SK-N-SH (cell line): ENCODE data around the gene GNAI1. TPM values are rescaled to one million over a fixed set of nuclear protein-coding genes. Genes with fewer than 3 reads are reported as not detected.

Experiments
- CTCF ChIA-PET: fragments of 300-600, 350-600 bp; formaldehyde crosslinking; extraction: SDS; loops from one replicate; lab custom pipeline; 2021; lab: Yijun Ruan, JAX
- POLR2A ChIA-PET: fragments of 350-600 bp; sonication (Branson Sonifier 250); formaldehyde crosslinking; extraction: SDS; loops from one replicate; lab custom pipeline; 2020; ENCODE audit warnings: antibody characterized with exemption, inconsistent platforms; lab: Yijun Ruan, JAX
- DNase-seq: peaks from one replicate; pipeline ENCODE4 v3.0.0; 2012
- H2AFZ ChIP-seq: fragments of 200-600 bp; sonication (generic); 2 replicates; pipeline ENCODE4 v1.8.1; 2016; ENCODE audit warnings: antibody characterized with exemption, mild to moderate bottlenecking, low read depth
- H3F3A ChIP-seq: fragments of 200-600 bp; sonication (generic); replicated peaks from 2 replicates; pipeline ENCODE3; 2016; ENCODE audit warnings: antibody characterized with exemption, mild to moderate bottlenecking; ENCODE audit not compliant: insufficient read depth
- H3K27ac ChIP-seq, 2 experiments: fragments of 200-500 bp in 1 of 2; fragments of 200-600 bp in 1 of 2; sonication (Bioruptor generic) in 1 of 2; sonication (generic), shearing (Covaris generic) in 1 of 2; 2 replicates each; pipeline versions ENCODE4 v1.5.1 to v1.6.1; 2014 to 2016; ENCODE audit warnings: low read depth in 2 of 2, inconsistent platforms in 1 of 2, low read length in 1 of 2, mild to moderate bottlenecking in 1 of 2, mixed read lengths in 1 of 2
- H3K27me3 ChIP-seq: fragments of 200-600 bp; sonication (generic), shearing (Covaris generic); 2 replicates; pipeline ENCODE4 v1.6.1; 2016; ENCODE audit warnings: mixed run types; ENCODE audit not compliant: insufficient read depth
- H3K36me3 ChIP-seq, 2 experiments: fragments of 200-500 bp in 1 of 2; fragments of 200-600 bp in 1 of 2; sonication (Bioruptor generic) in 1 of 2; sonication (generic) in 1 of 2; replicated peaks in 1 of 2; 2 replicates each; pipeline versions ENCODE3 to v1.5.1; 2014 to 2016; ENCODE audit warnings: low read length in 1 of 2, mild to moderate bottlenecking in 1 of 2; ENCODE audit not compliant: insufficient read depth in 2 of 2, control insufficient read depth in 1 of 2
- H3K4me1 ChIP-seq, 2 experiments: fragments of 200-500 bp in 1 of 2; fragments of 200-600 bp in 1 of 2; sonication (Bioruptor generic) in 1 of 2; sonication (generic), shearing (Covaris generic) in 1 of 2; 2 replicates each; pipeline versions ENCODE4 v1.5.1 to v1.6.1; 2014 to 2016; ENCODE audit warnings: low read depth in 1 of 2, low read length in 1 of 2, mixed run types in 1 of 2; ENCODE audit not compliant: insufficient read depth in 2 of 2, control insufficient read depth in 1 of 2
- H3K4me2 ChIP-seq: fragments of 200-600 bp; sonication (generic), shearing (Covaris generic); 2 replicates; pipeline ENCODE4 v1.6.1; 2017; ENCODE audit warnings: mixed run types
- H3K4me3 ChIP-seq, 2 experiments: fragments of 200-500 bp in 1 of 2; fragments of 200-600 bp in 1 of 2; sonication (Bioruptor generic) in 1 of 2; sonication (generic), shearing (Covaris generic) in 1 of 2; 2 replicates each; pipeline versions ENCODE4 v1.5.1 to v1.8.1; 2014 to 2016; ENCODE audit warnings: low read depth in 2 of 2, inconsistent platforms in 1 of 2, low read length in 1 of 2, mild to moderate bottlenecking in 1 of 2, mixed read lengths in 1 of 2, moderate library complexity in 1 of 2
- H3K79me2 ChIP-seq: fragments of 200-600 bp; sonication (generic); 2 replicates; pipeline ENCODE4 v1.8.1; 2017; ENCODE audit warnings: mild to moderate bottlenecking; ENCODE audit not compliant: insufficient read depth
- H3K9ac ChIP-seq: fragments of 200-600 bp; sonication (generic); 2 replicates; pipeline ENCODE4 v1.6.1; 2017; ENCODE audit warnings: mixed run types
- H3K9me2 ChIP-seq: fragments of 200-600 bp; sonication (generic); 2 replicates; pipeline ENCODE4 v1.6.1; 2017; ENCODE audit warnings: mixed run types
- H3K9me3 ChIP-seq: fragments of 200-600 bp; sonication (generic); 2 replicates; pipeline ENCODE4 v1.6.1; 2017; ENCODE audit warnings: mixed run types, mild to moderate bottlenecking, moderate library complexity
- H4K20me1 ChIP-seq: fragments of 200-600 bp; sonication (generic); 2 replicates; pipeline ENCODE4 v1.6.1; 2017; ENCODE audit warnings: mild to moderate bottlenecking, mixed run types; ENCODE audit not compliant: insufficient read depth
- CHD2 ChIP-seq: fragments of 150-350 bp; IDR thresholded peaks from 2 replicates; pipeline ENCODE4 v1.6.1; 2018; ENCODE audit warnings: low read length; ENCODE audit not compliant: partially characterized antibody
- CTCF ChIP-seq: fragments of 200-600 bp; sonication (generic); IDR thresholded peaks from 2 replicates; pipeline ENCODE4 v1.6.1; 2017; ENCODE audit warnings: antibody characterized with exemption, mild to moderate bottlenecking, moderate library complexity
- EP300 ChIP-seq, 2 experiments: IDR thresholded peaks; 2 replicates each; pipeline versions ENCODE4 v1.4.0 to v1.6.1; 2012; ENCODE audit warnings: borderline replicate concordance in 1 of 2, low read depth in 1 of 2, low read length in 1 of 2
- FOSL2 ChIP-seq: IDR thresholded peaks from 2 replicates; pipeline ENCODE4 v1.4.0; 2012; ENCODE audit warnings: low read depth, mild to moderate bottlenecking, moderate library complexity, borderline replicate concordance
- FOXJ3 ChIP-seq: sonication (generic); formaldehyde crosslinking; IDR thresholded peaks from 2 replicates; pipeline ENCODE4 v1.5.1; 2020; ENCODE audit warnings: mild to moderate bottlenecking, missing genetic modification reagents
- GABPA ChIP-seq: IDR thresholded peaks from 2 replicates; pipeline ENCODE4 v1.4.0; 2012; ENCODE audit warnings: low read depth, mild to moderate bottlenecking
- GATA2 ChIP-seq: sonication (generic); formaldehyde crosslinking; IDR thresholded peaks from 2 replicates; pipeline ENCODE4 v1.5.0; 2020; ENCODE audit warnings: mild to moderate bottlenecking, missing genetic modification reagents
- JUND ChIP-seq: IDR thresholded peaks from 2 replicates; pipeline ENCODE4 v1.4.0; 2012
- MEF2A ChIP-seq: IDR thresholded peaks from 2 replicates; pipeline ENCODE4 v1.4.0; 2012; ENCODE audit warnings: low read depth, borderline replicate concordance
- NFIC ChIP-seq: IDR thresholded peaks from 2 replicates; pipeline ENCODE4 v1.4.0; 2012; ENCODE audit warnings: borderline replicate concordance
- POLR2AphosphoS5 ChIP-seq: IDR thresholded peaks from 2 replicates; pipeline ENCODE4 v1.6.1; 2012; ENCODE audit warnings: low read depth, low read length
- RXRA ChIP-seq: IDR thresholded peaks from 2 replicates; pipeline ENCODE4 v1.4.0; 2012; ENCODE audit warnings: low read depth, mild to moderate bottlenecking, borderline replicate concordance
- SIN3A ChIP-seq: IDR thresholded peaks from 2 replicates; pipeline ENCODE4 v1.6.1; 2012; ENCODE audit warnings: low read depth, mild to moderate bottlenecking, low read length, moderate library complexity, borderline replicate concordance
- TCF12 ChIP-seq: IDR thresholded peaks from 2 replicates; pipeline ENCODE4 v1.4.0; 2012
- TEAD4 ChIP-seq: IDR thresholded peaks from 2 replicates; pipeline ENCODE4 v1.4.0; 2012; ENCODE audit warnings: mild to moderate bottlenecking, borderline replicate concordance; ENCODE audit not compliant: insufficient read depth
- USF2 ChIP-seq: fragments of 150-350 bp; IDR thresholded peaks from 2 replicates; pipeline ENCODE4 v1.6.1; 2017; ENCODE audit warnings: antibody characterized with exemption, low read length, low read depth, borderline replicate concordance
- WGBS: methylation state at CpG from one replicate; pipeline ENCODE4 v1.1.6; 2017; ENCODE audit warnings: low lambda C conversion rate; 5-methylcytosine and 5-hydroxymethylcytosine counted together
- polyA plus RNA-seq, 3 experiments: library from polyadenylated mRNA; depleted of rRNA; stranded (reverse); fragments of >200 nt; gene quantifications; 2 replicates each; pipeline ENCODE4 v1.2.3, GENCODE V29; 2012

GNAI1 gene
- polyA plus RNA-seq, 1 of the 3 experiments (the other 2 are of a cell fraction), result 69.1 TPM

- CTCF ChIA-PET, result interaction anchor here (1.4 to 3.8 kb wide), 4 partner anchors 9 to 245 kb away, joined by 3 to 32 read pairs (median 15); partner anchors contain the start of gene GNAI1
- Histone ChIP-seq H3K36me3 (peaks cover 0 to 4% of the 10 kb centered on the region in 2 experiments), H3K27ac (peak overlapping the region; percentile 84 to 89), H3K9me3 (no peaks in the 10 kb centered on the region), H3F3A (peaks cover 38% of the 10 kb centered on the region), H3K4me3 (no peak overlapping the region), H3K4me1 (peaks cover 44 to 59% of the 10 kb centered on the region in 2 experiments), H3K4me2 (peak overlapping the region; percentile 66), H4K20me1 (peaks cover 84% of the 10 kb centered on the region), H3K9me2 (no peaks in the 10 kb centered on the region), H3K9ac (peak overlapping the region; percentile 63; the same call in 1 of the 2 replicates), H2AFZ (no peak overlapping the region), H3K79me2 (peaks cover 100% of the 10 kb centered on the region), H3K27me3 (no peaks in the 10 kb centered on the region)
- WGBS, result 71% methylated on average over 4 of the region's 4 CpGs
- TF ChIP-seq POLR2AphosphoS5, result no peak
- no peak for TF ChIP-seq FOXJ3 (CRISPR knock-in tag)
- TF ChIP-seq RXRA, result no peak
- no peak for TF ChIP-seq CHD2
- no peak for TF ChIP-seq SIN3A
- no peak for TF ChIP-seq GATA2
- TF ChIP-seq USF2, result no peak
- TF ChIP-seq JUND, result no peak
- no peak for TF ChIP-seq TCF12
- DNase-seq, result no peak
- POLR2A ChIA-PET, result no interaction called here
These were observed 12.0 kb downstream of the GNAI1 start for GRCh38 chr7:80146545-80147182.

GRCh38 chr7:80147543-80148391, 13.1 kb downstream of the GNAI1 start:
- TF ChIP-seq EP300 (IDR thresholded peaks at IDR 0.05; ENCODE audit: borderline replicate concordance in 1 of 2, low read depth in 1 of 2, low read length in 1 of 2), result peak; percentile 27 to 71; a peak in 2 of 4 replicates
- no peak for TF ChIP-seq GABPA
- no peak; the same call in 1 of the 2 replicates for TF ChIP-seq NFIC
- TF ChIP-seq TCF12, result peak; percentile 98
- no peak for TF ChIP-seq MEF2A
- TF ChIP-seq JUND, result peak; percentile 60
- peak; percentile 69; the same call in 1 of the 2 replicates for TF ChIP-seq POLR2AphosphoS5
- TF ChIP-seq FOSL2, result peak; percentile 77
- TF ChIP-seq USF2, result no peak
- no peak for TF ChIP-seq RXRA
- no peak for TF ChIP-seq CTCF
- TF ChIP-seq TEAD4, result peak; percentile 81
- H3K9me3 ChIP-seq, result no peaks in the 10 kb centered on the region
- 28% methylated on average over 3 of the region's 3 CpGs for WGBS
- no peaks in the 10 kb centered on the region for H3K27me3 ChIP-seq
- peak overlapping the region; percentile 66 for H3K4me2 ChIP-seq
- CTCF ChIA-PET, result interaction anchor here (1.0 to 3.7 kb wide), 3 partner anchors 10 to 52 kb away, joined by 3 to 23 read pairs (median 4); partner anchors contain the start of gene GNAI1
- peaks cover 38% of the 10 kb centered on the region for H3F3A ChIP-seq
- H3K79me2 ChIP-seq, result peaks cover 100% of the 10 kb centered on the region
- H3K4me3 ChIP-seq, result no peak overlapping the region; a peak in 2 of 4 replicates
- H3K9me2 ChIP-seq, result no peaks in the 10 kb centered on the region
- peaks cover 0 to 4% of the 10 kb centered on the region in 2 experiments for H3K36me3 ChIP-seq
- peaks cover 45 to 59% of the 10 kb centered on the region in 2 experiments for H3K4me1 ChIP-seq
- DNase-seq, result no peak
- no peak overlapping the region for H2AFZ ChIP-seq
- peak overlapping the region; percentile 63; the same call in 1 of the 2 replicates for H3K9ac ChIP-seq
- peaks cover 81% of the 10 kb centered on the region; the same call in 1 of the 2 replicates for H4K20me1 ChIP-seq
- H3K27ac ChIP-seq, result peak overlapping the region; percentile 84 to 89
- POLR2A ChIA-PET, result no interaction called here
